H1 (cell line): Measurements from ENCODE around the gene DAPK2. TPM values are rescaled to one million over a fixed set of nuclear protein-coding genes. Genes with fewer than 3 reads are reported as not detected.
A peak's percentile ranks its signal among the peaks of the same experiment; 100 is the strongest.

Experiments used
- CTCF ChIA-PET: fragments of 300-600 bp; sonication (Branson Sonifier 250); formaldehyde crosslinking; loops from one replicate; lab custom pipeline; 2021; ENCODE audit not compliant: partially characterized antibody; lab: Charles Lee
- POLR2A ChIA-PET: fragments of 300-600 bp; sonication (Branson Sonifier 250); formaldehyde crosslinking; loops from one replicate; lab custom pipeline; 2021; ENCODE audit warnings: inconsistent platforms; ENCODE audit not compliant: partially characterized antibody; lab: Charles Lee
- DNase-seq, 2 experiments: peaks; one replicate each; pipeline versions ENCODE4 v3.0.0 to v3.0.0-alpha.2; 2010 to 2022; ENCODE audit warnings: low spot score in 2 of 2, low read depth in 1 of 2, mixed read lengths in 1 of 2
- FAIRE-seq: peaks from 2 replicates; lab custom pipeline; 2011; peaks lifted over from hg19 to GRCh38; lab: Jason Lieb, UNC
- H2AFZ ChIP-seq: 2 replicates; pipeline ENCODE4 v1.8.1; 2012; ENCODE audit warnings: low read length, inconsistent platforms
- H2AK5ac ChIP-seq: 2 replicates; pipeline ENCODE4 v1.6.1; 2013; ENCODE audit warnings: low read depth, low read length
- H2BK120ac ChIP-seq: replicated peaks from 2 replicates; pipeline ENCODE3; 2013; ENCODE audit warnings: low read depth, low read length, inconsistent platforms
- H2BK12ac ChIP-seq: 2 replicates; pipeline ENCODE4 v1.6.1; 2013; ENCODE audit warnings: low read depth, low read length
- H2BK15ac ChIP-seq: 2 replicates; pipeline ENCODE4 v1.6.1; 2013; ENCODE audit warnings: low read length
- H2BK20ac ChIP-seq: 2 replicates; pipeline ENCODE4 v1.6.1; 2013; ENCODE audit warnings: low read length
- H2BK5ac ChIP-seq: 2 replicates; pipeline ENCODE4 v1.6.1; 2013; ENCODE audit warnings: low read depth, low read length
- H3K14ac ChIP-seq: 2 replicates; pipeline ENCODE4 v1.6.1; 2013; ENCODE audit warnings: inconsistent platforms; ENCODE audit not compliant: insufficient read length
- H3K18ac ChIP-seq: 2 replicates; pipeline ENCODE4 v1.6.1; 2013; ENCODE audit warnings: low read length; ENCODE audit errors: extremely low read depth
- H3K23ac ChIP-seq: 2 replicates; pipeline ENCODE4 v1.6.1; 2013; ENCODE audit warnings: inconsistent platforms; ENCODE audit not compliant: insufficient read length
- H3K23me2 ChIP-seq: 2 replicates; pipeline ENCODE4 v1.6.1; 2013; ENCODE audit warnings: low read depth, low read length
- H3K27ac ChIP-seq: 2 replicates; pipeline ENCODE4 v1.6.1; 2011; ENCODE audit warnings: low read depth, low read length, inconsistent platforms
- H3K27me3 ChIP-seq, 4 experiments: replicated peaks in 1 of 4; 1 replicate in 1 of 4; 2 replicates in 3 of 4; pipeline versions ENCODE4 v1.6.1 to v1.8.1; 2011 to 2013; ENCODE audit warnings: low read length in 3 of 4, mild to moderate bottlenecking in 3 of 4, inconsistent platforms in 2 of 4, mixed read lengths in 2 of 4, moderate library complexity in 1 of 4; ENCODE audit not compliant: control insufficient read depth in 3 of 4, insufficient read depth in 3 of 4; ENCODE audit errors: extremely low read depth in 1 of 4
- H3K36me3 ChIP-seq, 4 experiments: 2 replicates each; pipeline versions ENCODE4 v1.6.1 to v1.8.1; 2011 to 2013; ENCODE audit warnings: mild to moderate bottlenecking in 4 of 4, low read length in 3 of 4, moderate library complexity in 2 of 4, control low read depth in 1 of 4, inconsistent platforms in 1 of 4; ENCODE audit not compliant: insufficient read depth in 4 of 4, control insufficient read depth in 2 of 4
- H3K4ac ChIP-seq: replicated peaks from 2 replicates; pipeline ENCODE3; 2013; ENCODE audit warnings: low read length, low read depth, mixed read lengths, inconsistent platforms; ENCODE audit not compliant: insufficient read length
- H3K4me1 ChIP-seq, 4 experiments: replicated peaks in 1 of 4; 1 replicate in 1 of 4; 2 replicates in 3 of 4; pipeline versions ENCODE4 v1.6.1 to v1.8.1; 2011 to 2013; ENCODE audit warnings: low read length in 3 of 4, inconsistent platforms in 2 of 4, mixed read lengths in 1 of 4; ENCODE audit not compliant: insufficient read depth in 4 of 4, control insufficient read depth in 3 of 4
- H3K4me2 ChIP-seq, 2 experiments: 2 replicates each; pipeline versions ENCODE4 v1.6.1 to v1.8.1; 2011 to 2013; ENCODE audit warnings: low read depth in 2 of 2, low read length in 2 of 2, control low read depth in 1 of 2, inconsistent platforms in 1 of 2, mild to moderate bottlenecking in 1 of 2; ENCODE audit not compliant: insufficient read depth in 1 of 2
- H3K4me3 ChIP-seq, 4 experiments: fragments of 200-600, 300-600 bp in 1 of 4; sonication (generic), shearing (Covaris generic), sonication (Bioruptor Twin) in 1 of 4; 2 replicates each; pipeline versions ENCODE4 v1.5.1 to v1.8.1; 2011 to 2016; ENCODE audit warnings: low read length in 4 of 4, low read depth in 3 of 4, control low read depth in 2 of 4, inconsistent platforms in 2 of 4, mild to moderate bottlenecking in 2 of 4, mixed read lengths in 1 of 4, moderate library complexity in 1 of 4; ENCODE audit not compliant: insufficient read depth in 2 of 4; ENCODE audit errors: extremely low read depth in 1 of 4
- H3K56ac ChIP-seq: replicated peaks from 2 replicates; pipeline ENCODE3; 2013; ENCODE audit warnings: low read depth, mild to moderate bottlenecking, mixed read lengths, low read length, inconsistent platforms; ENCODE audit not compliant: insufficient read length
- H3K79me1 ChIP-seq: 2 replicates; pipeline ENCODE4 v1.6.1; 2013; ENCODE audit warnings: low read depth, low read length, control low read depth
- H3K79me2 ChIP-seq, 2 experiments: 2 replicates each; pipeline versions ENCODE4 v1.6.1 to v1.8.1; 2012 to 2013; ENCODE audit warnings: low read length in 2 of 2, mild to moderate bottlenecking in 2 of 2, inconsistent platforms in 1 of 2; ENCODE audit not compliant: insufficient read depth in 2 of 2, control insufficient read depth in 1 of 2
- H3K9ac ChIP-seq, 4 experiments: replicated peaks in 1 of 4; 1 replicate in 1 of 4; 2 replicates in 3 of 4; pipeline versions ENCODE4 v1.6.1 to v1.8.1; 2011 to 2013; ENCODE audit warnings: low read depth in 3 of 4, low read length in 3 of 4, control low read depth in 2 of 4, mild to moderate bottlenecking in 2 of 4, moderate library complexity in 2 of 4, inconsistent platforms in 1 of 4; ENCODE audit errors: extremely low read depth in 1 of 4
- H3K9me3 ChIP-seq, 2 experiments: 2 replicates each; pipeline versions ENCODE4 v1.6.1 to v1.8.1; 2012 to 2013; ENCODE audit warnings: mild to moderate bottlenecking in 2 of 2, moderate library complexity in 2 of 2, control low read depth in 1 of 2, inconsistent platforms in 1 of 2, low read depth in 1 of 2, low read length in 1 of 2, mixed read lengths in 1 of 2; ENCODE audit not compliant: insufficient read depth in 2 of 2
- H4K20me1 ChIP-seq, 2 experiments: replicated peaks in 1 of 2; 2 replicates each; pipeline versions ENCODE3 to v1.8.1; 2011 to 2013; ENCODE audit warnings: inconsistent platforms in 2 of 2, low read length in 2 of 2, mild to moderate bottlenecking in 1 of 2; ENCODE audit not compliant: insufficient read depth in 2 of 2, control insufficient read depth in 1 of 2
- H4K5ac ChIP-seq: 2 replicates; pipeline ENCODE4 v1.6.1; 2013; ENCODE audit warnings: low read length, low read depth, mixed read lengths, inconsistent platforms; ENCODE audit not compliant: insufficient read length
- H4K8ac ChIP-seq: 2 replicates; pipeline ENCODE4 v1.8.0; 2013; ENCODE audit warnings: mild to moderate bottlenecking, moderate library complexity, low read length, inconsistent platforms; ENCODE audit not compliant: insufficient read depth; ENCODE audit errors: extremely low read depth
- H4K91ac ChIP-seq: replicated peaks from 2 replicates; pipeline ENCODE3; 2013; ENCODE audit warnings: low read length, mixed read lengths, inconsistent platforms; ENCODE audit not compliant: insufficient read length
- POU5F1 ChIP-seq: IDR thresholded peaks from 2 replicates; pipeline ENCODE4 v1.6.1; 2011; ENCODE audit warnings: low read depth, mild to moderate bottlenecking, low read length, moderate library complexity
- RAD21 ChIP-seq, 2 experiments: IDR thresholded peaks in 1 of 2; conservative IDR thresholded peaks in 1 of 2; 2 replicates each; pipeline ENCODE4 v1.6.1; 2011; ENCODE audit warnings: low read depth in 2 of 2, low read length in 2 of 2, improper control_type of control experiment in 1 of 2, inconsistent platforms in 1 of 2, mild to moderate bottlenecking in 1 of 2, moderate library complexity in 1 of 2
- WGBS, 2 experiments: shearing (Covaris generic) in 1 of 2; methylation state at CpG; one replicate each; pipeline versions ENCODE4 v1.1.6 to v1.1.7; 2013 to 2015; ENCODE audit warnings: low lambda C conversion rate in 2 of 2, mixed read lengths in 2 of 2, inconsistent platforms in 1 of 2, low coverage in 1 of 2, missing lambda C conversion rate in 1 of 2; ENCODE audit not compliant: insufficient replicate concordance in 2 of 2, insufficient coverage in 1 of 2, insufficient read length in 1 of 2; ENCODE audit errors: extremely low coverage in 1 of 2, missing lambda C conversion rate in 1 of 2; 5-methylcytosine and 5-hydroxymethylcytosine counted together
- polyA plus RNA-seq, 7 experiments: library from polyadenylated mRNA; depleted of rRNA in 3 of 7; stranded (reverse) in 5 of 7; unstranded in 2 of 7; fragments of >200 nt in 5 of 7; fragments of 200-250 nt in 2 of 7; gene quantifications; 1 replicate in 5 of 7; 2 replicates in 1 of 7; 4 replicates in 1 of 7; pipeline versions ENCODE4 v1.2.1 to v1.2.3, GENCODE V29; 2011 to 2013; ENCODE audit warnings: missing spikeins in 2 of 7, mixed read lengths in 2 of 7
- total RNA-seq: library from RNA; stranded (reverse); fragmentation: NEBNext Ultra II Directional; extraction: Animal tissue kit (Norgen Biotek cat#: 25700); gene quantifications from 2 replicates; pipeline ENCODE4 v1.2.1, GENCODE V29; 2021

DAPK2 gene
- total and polyA plus RNA-seq, 2 of the 8 experiments (the other 6 are each of a cell fraction or from before 2014, with no cell fraction given) = 1.8 to 2.9 TPM

DNA sequence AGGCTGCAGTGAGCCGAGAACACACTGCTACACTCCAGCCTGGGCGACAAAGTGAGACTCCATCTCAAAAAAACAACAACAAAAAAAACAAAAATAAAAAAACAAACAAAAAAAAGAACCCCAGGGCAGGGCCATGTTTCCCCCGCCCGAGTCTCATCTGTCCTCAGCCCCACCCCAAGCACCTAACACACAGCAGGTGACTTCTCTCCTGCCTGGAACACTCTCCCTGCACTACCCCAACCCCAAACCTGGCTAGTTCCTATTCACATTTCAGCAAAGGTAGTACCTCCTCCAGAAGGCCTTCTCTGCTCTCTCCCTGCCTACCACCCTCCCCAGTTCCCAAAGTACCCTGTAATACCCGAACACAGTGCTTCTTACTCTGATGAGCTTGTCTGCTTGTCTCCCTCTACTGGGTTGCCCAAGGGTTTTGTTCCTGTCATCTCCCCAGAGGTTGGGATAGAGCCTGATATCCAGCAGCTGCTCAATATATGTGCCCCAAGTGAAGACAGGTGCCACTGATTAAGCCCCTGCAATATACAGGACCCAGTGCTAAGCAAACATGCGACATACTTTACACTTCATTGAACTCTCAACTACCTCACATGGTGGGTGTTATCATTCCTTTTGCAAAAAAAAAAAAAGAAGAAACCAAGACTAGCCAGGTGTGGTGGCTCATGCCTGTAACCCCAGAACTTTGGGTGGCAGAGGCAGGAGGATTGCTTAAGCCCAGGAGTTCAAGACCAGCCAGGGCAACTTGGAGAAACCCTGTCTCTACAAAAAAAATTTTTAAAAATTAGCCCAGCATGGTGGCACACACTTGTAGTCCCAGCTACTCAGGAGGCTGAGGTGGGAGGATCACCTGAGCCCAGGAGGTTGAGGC lies 103.6 kb downstream of the DAPK2 start:
- no peak overlapping the region for H2BK15ac ChIP-seq
- H4K8ac ChIP-seq = no peak overlapping the region
- no peak overlapping the region for H3K4me2 ChIP-seq
- H3K9me3 ChIP-seq = no peaks in the 10 kb centered on the region
- WGBS, 2 experiments = 87% methylated on average over 6 of the region's 6 CpGs; no CpG with 5 or more reads in 1 of the 2 experiments
- ChIA-PET POLR2A (interaction anchor here (1.4 kb wide), 1 partner anchor 35 kb away, joined by 3 read pairs; no protein-coding TSS in a partner anchor), CTCF (interaction anchor here (0.9 to 6.5 kb wide), 9 partner anchors 16 to 191 kb away, joined by 3 to 102 read pairs (median 6); no protein-coding TSS in a partner anchor)
- H2BK12ac ChIP-seq = no peak overlapping the region
- H3K23ac ChIP-seq = no peak overlapping the region
- peaks cover 0 to 3% (median 2%) of the 10 kb centered on the region in 4 experiments; a peak in 5 of 7 replicates for H3K4me1 ChIP-seq
- no peak overlapping the region for H3K27ac ChIP-seq
- no peak overlapping the region for H2BK5ac ChIP-seq
- H4K20me1 ChIP-seq = no peaks in the 10 kb centered on the region
- no peak overlapping the region for H2AFZ ChIP-seq
- H4K5ac ChIP-seq = no peak overlapping the region
- no peaks in the 10 kb centered on the region for H3K79me1 ChIP-seq
- no peak overlapping the region for H3K4ac ChIP-seq
- H3K56ac ChIP-seq = no peak overlapping the region
- no peaks in the 10 kb centered on the region for H3K36me3 ChIP-seq
- H3K23me2 ChIP-seq = peaks cover 2% of the 10 kb centered on the region; the same call in 1 of the 2 replicates
- DNase-seq (peak in 1 of 2 experiments; percentile 35), FAIRE-seq (no peak)
- no peak overlapping the region for H2AK5ac ChIP-seq
- no peaks in the 10 kb centered on the region for H3K79me2 ChIP-seq
- H3K27me3 ChIP-seq = no peaks in the 10 kb centered on the region
- no peak overlapping the region for H2BK20ac ChIP-seq
- no peak overlapping the region for H3K14ac ChIP-seq
- H3K4me3 ChIP-seq = no peak overlapping the region
- no peak overlapping the region for H3K18ac ChIP-seq
- no peak overlapping the region for H3K9ac ChIP-seq
- H4K91ac ChIP-seq = no peak overlapping the region
- no peak overlapping the region for H2BK120ac ChIP-seq
- TF ChIP-seq RAD21 (IDR thresholded peaks at IDR 0.05 in 1 of 2, conservative IDR thresholded peaks at IDR 0.05 in 1 of 2; ENCODE audit: low read depth in 2 of 2, low read length in 2 of 2) (0 out of 4 replicates have a peak, but pooled peaks of 1 of the 2 experiments have one; percentile 16), POU5F1 (no peak)
